SIG-M5 treated with dmso at 0.1 percent for 504 hours (cell line): Measurements from ENCODE around the gene CLASP2.

ENCODE experiments used
- DNase-seq: peaks from one replicate; lab custom pipeline; 2025; ENCODE audit not compliant: unreplicated experiment; lab: John Stamatoyannopoulos, UW

The CLASP2 gene

DNA sequence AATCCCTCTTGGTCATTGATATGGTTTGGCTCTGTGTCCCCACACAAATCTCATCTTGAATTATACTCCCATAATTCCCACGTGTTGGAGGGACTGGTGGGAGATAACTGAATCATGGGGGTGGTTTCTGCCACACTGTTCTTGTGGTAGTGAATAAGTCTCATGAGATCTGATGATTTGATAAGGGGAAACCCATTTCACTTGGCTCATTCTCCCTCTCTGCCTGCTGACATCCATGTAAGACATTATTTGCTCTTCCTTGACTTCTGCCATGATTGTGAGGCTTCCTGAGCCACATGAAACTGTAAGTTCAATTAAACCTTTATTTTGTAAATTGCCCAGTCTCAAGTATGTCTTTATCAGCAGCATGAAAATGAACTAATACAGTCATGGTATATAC is 171.0 kb downstream of the CLASP2 start:
- no peak for DNase-seq

- DNase-seq: no peak
Observed at GRCh38 chr3:33544126-33544525, 173.9 kb downstream of the CLASP2 start.

GRCh38 chr3:33543601-33544000 is 174.5 kb downstream of the CLASP2 start:
- DNase-seq: no peak

GRCh38 chr3:33541918-33542317 is 176.1 kb downstream of the CLASP2 start:
- DNase-seq: no peak

GRCh38 chr3:33538678-33539339 is 179.2 kb downstream of the CLASP2 start:
- DNase-seq: no peak

GRCh38 chr3:33537133-33537532 is 180.9 kb downstream of the CLASP2 start:
- DNase-seq: no peak

GRCh38 chr3:33526787-33527186 is 191.3 kb downstream of the CLASP2 start:
- no peak for DNase-seq

DNA sequence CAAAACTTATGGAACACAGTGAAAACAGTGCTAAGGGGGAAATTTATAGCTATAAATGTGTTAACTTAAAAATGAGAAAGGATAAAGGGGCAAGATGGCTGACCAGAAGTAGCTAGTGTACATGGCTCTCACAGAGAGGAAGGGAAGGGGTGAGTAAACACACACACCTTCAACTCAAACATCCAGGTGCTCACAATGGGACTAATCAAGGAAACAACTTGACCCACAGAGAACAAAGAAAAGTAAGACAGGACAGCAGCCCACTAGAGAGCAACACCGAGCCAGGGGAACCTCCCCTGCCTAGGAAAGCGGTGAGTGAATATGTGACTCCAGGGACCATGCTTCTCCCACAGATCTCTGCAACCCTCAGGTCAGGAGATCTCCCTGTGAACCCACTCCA is 192.8 kb downstream of the CLASP2 start:
- no peak for DNase-seq

- DNase-seq: no peak
Observed at GRCh38 chr3:33523093-33523667, 194.9 kb downstream of the CLASP2 start.

- DNase-seq: no peak
Observed at GRCh38 chr3:33521736-33522135, 196.3 kb downstream of the CLASP2 start.

GRCh38 chr3:33513262-33513863 is 204.7 kb downstream of the CLASP2 start:
- DNase-seq: no peak

DNA sequence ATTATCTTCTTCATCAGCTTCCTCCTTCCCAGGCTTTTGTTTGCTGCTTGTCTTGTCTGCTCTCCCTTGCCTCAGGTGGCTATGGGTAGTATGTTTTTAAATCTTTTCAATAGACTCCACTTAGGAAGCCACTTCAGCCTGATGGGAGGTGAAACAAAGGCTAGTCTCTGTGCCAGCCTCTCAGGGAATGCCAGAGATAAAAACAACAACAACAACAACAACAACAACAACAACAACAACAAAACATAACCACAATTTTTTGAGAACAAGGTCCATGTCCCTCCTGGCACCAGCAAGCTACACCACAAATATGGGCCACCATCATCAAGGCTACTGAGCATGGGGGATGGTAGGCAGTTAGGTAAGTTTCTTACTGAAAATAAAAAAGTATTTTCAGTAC is 213.0 kb downstream of the CLASP2 start:
- no peak for DNase-seq

GRCh38 chr3:33496449-33496848 is 221.6 kb downstream of the CLASP2 start:
- no peak for DNase-seq

DNA sequence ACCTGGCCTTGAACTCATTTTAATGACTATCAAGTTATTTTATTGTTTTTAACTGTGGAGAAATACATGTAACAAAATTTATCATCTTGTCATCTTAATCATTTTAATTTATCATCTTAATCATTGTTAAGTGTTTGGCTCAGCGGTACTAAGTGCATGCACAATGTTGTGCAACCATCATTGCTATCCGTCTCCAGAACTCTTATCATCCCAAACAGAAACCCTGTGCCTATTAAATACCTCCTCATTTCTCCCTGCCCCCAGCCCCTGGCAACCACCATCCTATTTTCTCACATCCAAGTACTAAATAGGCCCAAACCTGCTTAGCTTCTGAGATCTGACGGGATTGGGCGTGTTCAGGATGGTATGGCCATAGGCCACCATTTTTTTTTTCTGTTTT is 226.3 kb downstream of the CLASP2 start:
- no peak for DNase-seq

DNA sequence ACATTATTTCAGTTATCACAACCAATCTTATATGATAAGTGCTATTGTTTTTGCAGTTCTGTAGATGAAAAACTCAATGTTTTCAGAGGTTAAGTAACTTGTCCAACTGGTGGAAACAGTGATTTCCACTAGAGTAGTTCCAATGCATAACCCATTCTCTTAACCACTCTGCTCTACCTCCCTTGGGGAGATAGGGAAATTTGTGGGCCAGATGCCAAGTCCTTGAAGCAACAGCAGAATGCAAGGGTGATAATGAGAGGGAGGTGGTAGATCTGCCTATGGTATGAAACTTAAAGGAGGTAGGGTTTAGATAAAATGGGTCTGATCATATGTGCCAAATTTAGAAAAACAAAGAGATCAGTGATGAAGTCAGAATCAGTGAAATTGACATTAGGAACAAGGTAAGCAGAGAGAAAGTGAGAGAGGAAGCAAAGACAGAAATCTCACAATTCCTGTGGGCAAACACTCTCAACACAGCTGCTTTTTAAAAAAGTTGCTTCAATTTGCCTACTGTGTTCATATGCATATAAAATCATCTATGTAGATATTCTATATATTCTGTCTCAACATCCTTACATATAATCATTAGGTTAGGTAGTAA is 227.3 kb downstream of the CLASP2 start:
- DNase-seq: no peak

DNA sequence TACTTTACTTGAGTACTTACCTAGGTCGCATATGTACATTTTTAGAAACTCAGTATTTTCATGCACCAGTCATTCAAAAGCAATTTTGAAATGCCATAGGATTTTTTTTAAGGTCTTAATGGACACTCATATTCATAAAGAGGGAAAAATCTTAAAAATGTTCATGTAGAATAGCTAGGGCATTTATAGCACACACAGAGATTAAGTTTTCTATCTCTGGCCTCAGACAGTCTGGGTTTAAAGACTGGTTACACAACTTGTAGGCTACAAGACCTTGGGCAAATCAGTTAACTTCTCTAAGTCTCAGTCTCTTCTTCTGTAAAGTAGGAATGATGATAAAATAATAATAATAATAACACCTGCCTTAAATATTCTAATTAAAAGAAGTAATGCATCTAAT is 229.4 kb downstream of the CLASP2 start:
- no peak for DNase-seq

GRCh38 chr3:33488246-33488645 is 229.8 kb downstream of the CLASP2 start:
- DNase-seq: no peak

DNA sequence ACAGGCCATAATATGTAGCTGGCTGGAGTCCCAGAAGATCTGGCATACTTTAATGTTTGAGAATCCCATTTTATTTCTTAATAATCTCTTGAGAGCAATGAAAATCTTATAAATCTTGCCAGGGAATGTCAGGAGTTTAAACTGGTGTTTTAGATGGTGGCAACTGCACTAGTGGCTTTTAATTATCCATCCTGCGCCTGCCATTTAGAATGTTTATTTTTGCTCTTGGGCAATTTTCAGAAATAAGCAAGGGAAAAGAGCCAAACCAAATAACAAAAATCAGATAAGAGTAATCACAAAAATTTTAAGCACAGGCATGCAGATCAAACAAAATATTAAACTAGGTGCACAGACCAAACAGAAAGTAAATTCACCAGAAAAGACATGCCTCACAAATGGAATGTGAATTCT is 235.9 kb downstream of the CLASP2 start:
- DNase-seq: no peak

DNA sequence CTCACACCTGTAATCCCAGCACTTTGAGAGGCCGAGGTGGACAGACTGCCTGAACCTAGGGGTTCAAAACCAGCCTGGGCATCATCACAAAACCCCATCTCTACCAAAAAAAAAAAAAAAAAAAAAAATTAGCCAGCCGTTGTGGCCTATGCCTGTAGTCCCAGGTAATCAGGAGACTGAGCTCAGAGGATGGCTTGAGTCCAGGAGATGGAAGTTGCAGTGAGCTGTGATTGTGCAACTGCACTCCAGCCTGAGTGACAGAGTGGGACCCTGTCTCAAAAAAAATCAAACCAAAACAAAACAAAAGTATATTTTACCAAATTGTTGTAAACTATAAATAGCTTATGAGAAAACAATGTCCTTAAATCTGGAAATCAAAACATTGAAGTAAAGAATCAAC is 243.2 kb downstream of the CLASP2 start:
- DNase-seq: no peak

DNA sequence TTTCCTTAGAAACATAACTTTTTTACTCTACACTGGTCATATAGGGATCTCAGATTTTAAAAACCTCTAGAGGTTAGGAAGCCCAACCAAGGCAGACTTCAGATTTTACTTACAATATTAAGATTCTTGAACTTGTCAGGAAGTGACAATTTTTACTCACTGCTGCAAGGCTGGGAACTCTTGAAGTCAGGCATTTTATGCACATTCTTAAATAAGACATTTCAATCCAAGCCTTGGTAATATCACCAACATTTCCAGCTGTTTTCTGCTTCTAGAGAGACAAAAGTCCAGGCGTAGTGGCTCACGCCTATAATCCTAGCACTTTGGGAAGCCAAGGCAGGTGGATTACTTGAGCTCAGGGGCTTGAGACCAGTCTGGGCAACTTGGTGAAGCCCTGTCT is 244.2 kb downstream of the CLASP2 start:
- no peak for DNase-seq

GRCh38 chr3:33467786-33468185 is 250.3 kb downstream of the CLASP2 start:
- no peak for DNase-seq

DNA sequence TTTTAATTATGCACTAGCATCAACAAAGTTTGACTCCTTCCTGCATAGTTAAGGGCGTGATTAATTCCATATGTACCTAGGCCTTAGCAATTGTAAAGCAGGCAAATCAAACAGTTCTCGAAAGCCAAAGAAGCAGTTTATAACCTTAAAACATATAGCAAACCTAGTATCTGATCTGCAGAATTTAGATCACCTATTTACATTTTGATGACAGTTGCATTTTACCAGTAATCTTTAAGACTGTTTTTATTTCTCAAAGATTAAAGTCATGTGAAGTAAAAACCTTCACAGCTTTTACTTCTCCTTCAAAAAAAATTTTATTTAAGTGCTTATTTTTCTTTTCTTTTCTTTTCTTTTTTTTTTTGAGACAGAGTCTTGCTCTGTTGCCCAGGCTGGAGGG is 257.0 kb downstream of the CLASP2 start:
- no peak for DNase-seq
